Peyer's patch (tissue), 4 donors: ENCODE data around the gene F2.

Source experiments
- POLR2A ChIP-seq, 2 donors: fragments of 450-650 bp; IDR thresholded peaks; one replicate each; pipeline ENCODE4 v1.5.1; 2017; ENCODE audit warnings: antibody characterized with exemption in 2 of 2, mild to moderate bottlenecking in 2 of 2, moderate library complexity in 2 of 2
- TF ChIP-seq, protein P1 (sequence below), 6 experiments: fragments of 450-650 bp in 4 of 6; fragments of 200-600 bp in 2 of 6; sonication (generic) in 1 of 6; IDR thresholded peaks; one replicate each; pipeline ENCODE4 v1.5.1; 2017 to 2019; ENCODE audit warnings: antibody characterized with exemption in 6 of 6, mild to moderate bottlenecking in 3 of 6, moderate library complexity in 1 of 6

DNA sequence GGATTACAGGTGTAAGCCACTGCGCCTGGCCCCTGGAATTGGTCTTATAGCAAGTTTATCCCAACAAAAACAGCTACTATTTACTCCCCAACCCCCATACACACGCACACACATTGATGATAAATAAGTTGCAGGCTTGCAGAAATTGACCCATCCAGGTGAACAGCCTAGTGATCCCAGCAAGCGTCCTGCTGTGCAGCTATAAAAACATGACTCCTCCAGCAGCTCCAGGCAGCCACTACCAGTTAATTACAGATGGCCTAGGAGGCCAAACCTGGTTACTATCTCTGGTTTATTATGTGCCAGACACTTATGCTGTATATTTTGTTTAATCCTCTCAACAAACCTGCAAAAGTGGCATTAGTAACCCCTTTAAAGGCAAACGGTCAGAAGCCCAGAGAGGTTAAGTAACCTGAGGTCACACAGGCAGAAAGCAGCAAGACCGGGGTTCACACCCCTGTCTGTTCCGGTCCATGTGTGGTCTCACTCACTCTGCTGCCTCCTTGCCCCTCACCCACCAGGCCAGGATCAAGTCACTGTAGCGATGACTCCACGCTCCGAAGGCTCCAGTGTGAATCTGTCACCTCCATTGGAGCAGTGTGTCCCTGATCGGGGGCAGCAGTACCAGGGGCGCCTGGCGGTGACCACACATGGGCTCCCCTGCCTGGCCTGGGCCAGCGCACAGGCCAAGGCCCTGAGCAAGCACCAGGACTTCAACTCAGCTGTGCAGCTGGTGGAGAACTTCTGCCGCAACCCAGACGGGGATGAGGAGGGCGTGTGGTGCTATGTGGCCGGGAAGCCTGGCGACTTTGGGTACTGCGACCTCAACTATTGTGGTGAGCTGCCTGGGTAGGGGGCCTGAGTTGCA is 6.6 kb downstream of the F2 start:
- no peak for TF ChIP-seq POLR2A (IDR thresholded peaks at IDR 0.05)
- TF ChIP-seq, protein P1, sequence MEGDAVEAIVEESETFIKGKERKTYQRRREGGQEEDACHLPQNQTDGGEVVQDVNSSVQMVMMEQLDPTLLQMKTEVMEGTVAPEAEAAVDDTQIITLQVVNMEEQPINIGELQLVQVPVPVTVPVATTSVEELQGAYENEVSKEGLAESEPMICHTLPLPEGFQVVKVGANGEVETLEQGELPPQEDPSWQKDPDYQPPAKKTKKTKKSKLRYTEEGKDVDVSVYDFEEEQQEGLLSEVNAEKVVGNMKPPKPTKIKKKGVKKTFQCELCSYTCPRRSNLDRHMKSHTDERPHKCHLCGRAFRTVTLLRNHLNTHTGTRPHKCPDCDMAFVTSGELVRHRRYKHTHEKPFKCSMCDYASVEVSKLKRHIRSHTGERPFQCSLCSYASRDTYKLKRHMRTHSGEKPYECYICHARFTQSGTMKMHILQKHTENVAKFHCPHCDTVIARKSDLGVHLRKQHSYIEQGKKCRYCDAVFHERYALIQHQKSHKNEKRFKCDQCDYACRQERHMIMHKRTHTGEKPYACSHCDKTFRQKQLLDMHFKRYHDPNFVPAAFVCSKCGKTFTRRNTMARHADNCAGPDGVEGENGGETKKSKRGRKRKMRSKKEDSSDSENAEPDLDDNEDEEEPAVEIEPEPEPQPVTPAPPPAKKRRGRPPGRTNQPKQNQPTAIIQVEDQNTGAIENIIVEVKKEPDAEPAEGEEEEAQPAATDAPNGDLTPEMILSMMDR (IDR thresholded peaks at IDR 0.05): no peak
